CD4-positive, alpha-beta memory T cell (primary cell): ENCODE measurements around the gene MRPL28. TPM values are rescaled to one million over a fixed set of nuclear protein-coding genes. Genes with fewer than 3 reads are reported as not detected.

Source experiments
- CTCF ChIA-PET: fragments of 350-600 bp; sonication (Branson Sonifier 250); formaldehyde crosslinking; loops from one replicate; lab custom pipeline; 2021; ENCODE audit warnings: inconsistent platforms; ENCODE audit not compliant: partially characterized antibody; lab: Charles Lee
- POLR2A ChIA-PET: fragments of 350-600 bp; sonication (Branson Sonifier 250); formaldehyde crosslinking; loops from one replicate; lab custom pipeline; 2021; ENCODE audit not compliant: partially characterized antibody; lab: Charles Lee
- DNase-seq, 5 donors: peaks; one replicate each; pipeline versions ENCODE4 v3.0.0 to v3.0.0-alpha.2; 2020 to 2022; ENCODE audit warnings: mixed read lengths in 1 of 5
- H3K27ac ChIP-seq: one replicate; pipeline ENCODE4 v1.7.0; 2013; ENCODE audit warnings: low read depth, low read length
- H3K27me3 ChIP-seq: 2 replicates; pipeline ENCODE4 v1.7.0; 2013; ENCODE audit warnings: mild to moderate bottlenecking, low read length, moderate library complexity; ENCODE audit not compliant: insufficient read depth
- H3K36me3 ChIP-seq: 2 replicates; pipeline ENCODE4 v1.7.0; 2013; ENCODE audit warnings: mild to moderate bottlenecking, low read length, moderate library complexity; ENCODE audit not compliant: insufficient read depth
- H3K4me1 ChIP-seq: 2 replicates; pipeline ENCODE4 v1.7.0; 2013; ENCODE audit warnings: mild to moderate bottlenecking, low read length, moderate library complexity; ENCODE audit not compliant: insufficient read depth
- H3K4me3 ChIP-seq, 2 donors: one replicate each; pipeline ENCODE4 v1.7.0; 2013; ENCODE audit warnings: low read length in 2 of 2, mild to moderate bottlenecking in 1 of 2
- H3K9me3 ChIP-seq, 2 donors: one replicate each; pipeline ENCODE4 v1.7.0; 2013; ENCODE audit warnings: low read length in 2 of 2, control low read depth in 1 of 2; ENCODE audit not compliant: control insufficient read depth in 1 of 2
- H3K27ac Mint-ChIP-seq, 7 donors: one replicate each; pipeline ENCODE4 v1.8.0; 2020 to 2021; ENCODE audit warnings: mixed read lengths in 7 of 7, mild to moderate bottlenecking in 6 of 7, inconsistent platforms in 3 of 7, moderate library complexity in 3 of 7
- H3K27me3 Mint-ChIP-seq, 2 donors: one replicate each; pipeline ENCODE4 v1.8.0; 2020 to 2021; ENCODE audit warnings: mixed read lengths in 2 of 2
- H3K36me3 Mint-ChIP-seq, 2 donors: one replicate each; pipeline ENCODE4 v1.8.0; 2020 to 2021; ENCODE audit warnings: mixed read lengths in 2 of 2, inconsistent platforms in 1 of 2, mild to moderate bottlenecking in 1 of 2
- H3K4me1 Mint-ChIP-seq, 4 donors: one replicate each; pipeline ENCODE4 v1.8.0; 2020 to 2021; ENCODE audit warnings: mixed read lengths in 4 of 4, mild to moderate bottlenecking in 1 of 4
- H3K4me3 Mint-ChIP-seq, 8 donors: one replicate each; pipeline ENCODE4 v1.8.0; 2020 to 2021; ENCODE audit warnings: mixed read lengths in 8 of 8, mild to moderate bottlenecking in 7 of 8, moderate library complexity in 6 of 8, inconsistent platforms in 3 of 8
- H3K9me3 Mint-ChIP-seq, 8 donors: one replicate each; pipeline ENCODE4 v1.8.0; 2020 to 2021; ENCODE audit warnings: mixed read lengths in 8 of 8, mild to moderate bottlenecking in 5 of 8, inconsistent platforms in 3 of 8, moderate library complexity in 1 of 8
- intact Hi-C: fragments of 100-400 bp; cut with micrococcal nuclease; formaldehyde crosslinking; loops from one replicate; pipeline ENCODE4 v1.15.1; 2023
- polyA plus RNA-seq, 2 donors: library from polyadenylated mRNA; unstranded; fragments of 300-500 nt; fragmentation: Illumina TruSeq; gene quantifications; one replicate each; pipeline ENCODE4 v1.2.3, GENCODE V29; 2021
- total RNA-seq, 2 experiments: library from RNA; stranded (reverse); gene quantifications; one replicate each; pipeline ENCODE4 v1.2.3, GENCODE V29; 2021

The MRPL28 gene
- total and polyA plus RNA-seq, 4 experiments from 2014 or later = 27.9 to 59.2 (median 43.9) TPM

GRCh38 chr16:398561-399339 is 28.4 kb upstream of the MRPL28 start:
- peaks cover 12 to 32% (median 18%) of the 10 kb centered on the region in 4 donors for H3K4me1 Mint-ChIP-seq

GRCh38 chr16:397736-398332 is 27.5 kb upstream of the MRPL28 start:
- Mint-ChIP-seq H3K9me3 (no peaks in the 10 kb centered on the region), H3K4me3 (peak overlapping the region; percentile 45 to 78 (median 68)), H3K27ac (peak overlapping the region in 5 of 7 donors; percentile 13 to 84 (median 48)), H3K27me3 (no peaks in the 10 kb centered on the region), H3K36me3 (peaks cover 0 to 4% of the 10 kb centered on the region in 2 donors), H3K4me1 (peaks cover 12 to 32% (median 18%) of the 10 kb centered on the region in 4 donors)
- DNase-seq = no peak
- Histone ChIP-seq H3K4me1 (peaks cover 20% of the 10 kb centered on the region), H3K9me3 (no peaks in the 10 kb centered on the region), H3K4me3 (no peak overlapping the region), H3K36me3 (no peaks in the 10 kb centered on the region), H3K27me3 (no peaks in the 10 kb centered on the region), H3K27ac (no peak overlapping the region)
- ChIA-PET CTCF (no interaction called here), POLR2A (interaction anchor here (1.0 kb wide), 1 partner anchor 13 kb away, joined by 3 read pairs; no protein-coding TSS in a partner anchor)
- intact Hi-C loops = no loop called here

More at GRCh38 chr16:398561-399339, 28.4 kb upstream of the MRPL28 start:
- Mint-ChIP-seq H3K36me3 (peaks cover 0 to 4% of the 10 kb centered on the region in 2 donors), H3K4me3 (peak overlapping the region; percentile 48 to 77 (median 68)), H3K9me3 (no peaks in the 10 kb centered on the region), H3K27me3 (no peaks in the 10 kb centered on the region), H3K27ac (peak overlapping the region in 5 of 7 donors; percentile 46 to 91 (median 57))
- CTCF ChIA-PET = no interaction called here
- no peak for DNase-seq
- POLR2A ChIA-PET = interaction anchor here (1.0 to 3.8 kb wide), 3 partner anchors 11 to 129 kb away, joined by 3 to 35 read pairs (median 4); partner anchors contain the start of genes CAPN15 and PGAP6
- intact Hi-C loops = no loop called here
- Histone ChIP-seq H3K9me3 (no peaks in the 10 kb centered on the region), H3K4me3 (no peak overlapping the region), H3K27me3 (no peaks in the 10 kb centered on the region), H3K36me3 (no peaks in the 10 kb centered on the region), H3K27ac (no peak overlapping the region), H3K4me1 (peaks cover 20% of the 10 kb centered on the region)

DNA sequence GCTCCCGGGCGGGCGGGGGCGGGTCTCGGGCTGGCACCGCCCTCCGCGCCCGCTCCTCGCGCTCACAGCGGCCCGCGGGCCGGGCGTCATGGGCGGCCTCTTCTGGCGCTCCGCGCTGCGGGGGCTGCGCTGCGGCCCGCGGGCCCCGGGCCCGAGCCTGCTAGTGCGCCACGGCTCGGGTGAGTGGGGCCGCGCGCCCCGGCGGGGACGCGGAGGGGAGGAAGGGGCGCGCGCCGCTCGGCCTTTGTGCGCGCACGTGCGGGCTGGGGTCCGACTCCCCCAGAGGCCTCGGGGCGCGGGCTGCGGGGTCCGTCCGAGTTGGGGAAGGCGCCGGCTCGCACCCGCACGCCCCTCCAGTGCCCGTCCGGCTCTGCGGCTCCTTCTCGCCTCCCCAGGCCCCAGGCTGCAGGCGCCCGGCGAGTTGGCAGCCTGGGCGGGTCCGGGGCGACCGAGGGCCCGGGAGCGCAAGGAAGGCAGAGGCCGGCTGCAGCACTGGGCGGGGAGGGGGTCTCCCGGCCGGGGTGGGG is 26.9 kb upstream of the MRPL28 start, which contains the start of gene NME4:
NME4 (plus strand) TSS at position 65 of the 527 bp plus-strand sequence; CDS start at position 89, 24 bp downstream.
- CTCF ChIA-PET = no interaction called here

DNA sequence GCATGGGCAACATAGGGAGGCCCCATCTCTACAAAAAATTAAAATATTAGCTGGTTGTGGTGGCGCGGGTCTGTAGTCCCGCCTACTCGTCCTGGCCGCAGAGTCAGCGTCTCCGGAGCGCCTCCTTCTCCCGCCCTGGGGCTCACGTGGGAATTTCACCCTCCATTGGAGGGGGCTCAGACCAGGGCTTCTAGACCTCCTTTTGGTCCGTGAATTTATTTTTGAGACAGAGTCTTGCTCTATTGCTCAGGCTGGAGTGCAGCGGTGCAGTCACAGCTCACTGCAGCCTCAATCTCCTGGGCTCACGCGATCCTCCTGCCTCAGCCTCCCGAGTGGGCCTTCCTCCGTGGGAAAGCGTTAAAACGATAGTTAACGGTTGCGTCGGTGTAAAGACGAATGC is 26.3 kb upstream of the MRPL28 start:
- Mint-ChIP-seq H3K27ac (peak overlapping the region; percentile 82 to 92 (median 90)), H3K27me3 (no peaks in the 10 kb centered on the region), H3K9me3 (peaks cover 0 to 2% (median 0%) of the 10 kb centered on the region in 8 donors), H3K4me3 (peak overlapping the region; percentile 86 to 92 (median 89)), H3K36me3 (peaks cover 0 to 4% of the 10 kb centered on the region in 2 donors), H3K4me1 (peaks cover 15 to 39% (median 23%) of the 10 kb centered on the region in 4 donors)
- H3K27me3 ChIP-seq = no peaks in the 10 kb centered on the region
- ChIA-PET CTCF (no interaction called here), POLR2A (interaction anchor here (1.0 to 1.2 kb wide), 2 partner anchors 14 to 299 kb away, joined by 4 read pairs; no protein-coding TSS in a partner anchor)
- no peak for DNase-seq
- no peak overlapping the region for H3K4me3 ChIP-seq
- H3K4me1 ChIP-seq = peaks cover 20% of the 10 kb centered on the region
- H3K36me3 ChIP-seq = no peaks in the 10 kb centered on the region
- no peaks in the 10 kb centered on the region for H3K9me3 ChIP-seq
- intact Hi-C loops = no loop called here
- H3K27ac ChIP-seq = no peak overlapping the region

More for the DNA sequence above, 26.9 kb upstream of the MRPL28 start, which contains the start of gene NME4:
- no peaks in the 10 kb centered on the region for H3K27me3 Mint-ChIP-seq
- peaks cover 12 to 33% (median 18%) of the 10 kb centered on the region in 4 donors for H3K4me1 Mint-ChIP-seq
- intact Hi-C loops = no loop called here
- peaks cover 0 to 4% of the 10 kb centered on the region in 2 donors for H3K36me3 Mint-ChIP-seq
- peak in 3 of 5 donors; percentile 22 to 33 (median 23) for DNase-seq
- H3K4me3 Mint-ChIP-seq = peak within 1 kb of the TSS; percentile 86 to 92 (median 89)
- H3K9me3 Mint-ChIP-seq = no peaks in the 10 kb centered on the region
- peak within 1 kb of the TSS; percentile 84 to 92 (median 90) for H3K27ac Mint-ChIP-seq
- H3K9me3 ChIP-seq = no peaks in the 10 kb centered on the region
- H3K36me3 ChIP-seq = no peaks in the 10 kb centered on the region
- H3K27me3 ChIP-seq = no peaks in the 10 kb centered on the region
- no peak within 1 kb of the TSS for H3K27ac ChIP-seq
- POLR2A ChIA-PET = interaction anchor here (1.0 to 1.2 kb wide), 2 partner anchors 13 to 298 kb away, joined by 3 to 4 read pairs; no protein-coding TSS in a partner anchor
- H3K4me1 ChIP-seq = peaks cover 20% of the 10 kb centered on the region
- peak within 1 kb of the TSS in 1 of 2 donors; percentile 19 for H3K4me3 ChIP-seq

GRCh38 chr16:396199-396598 is 25.9 kb upstream of the MRPL28 start:
- peaks cover 0 to 4% of the 10 kb centered on the region in 2 donors for H3K36me3 Mint-ChIP-seq
- H3K9me3 Mint-ChIP-seq = peaks cover 0 to 2% (median 0%) of the 10 kb centered on the region in 8 donors
- Histone ChIP-seq H3K27ac (no peak overlapping the region), H3K4me3 (no peak overlapping the region), H3K36me3 (no peaks in the 10 kb centered on the region), H3K27me3 (no peaks in the 10 kb centered on the region), H3K9me3 (no peaks in the 10 kb centered on the region), H3K4me1 (peaks cover 20% of the 10 kb centered on the region)
- CTCF ChIA-PET = no interaction called here
- DNase-seq = no peak
- POLR2A ChIA-PET = interaction anchor here (1.0 to 1.2 kb wide), 2 partner anchors 13 to 299 kb away, joined by 4 read pairs; no protein-coding TSS in a partner anchor
- H3K27me3 Mint-ChIP-seq = no peaks in the 10 kb centered on the region
- H3K4me3 Mint-ChIP-seq = peak overlapping the region; percentile 86 to 92 (median 89)
- intact Hi-C loops = no loop called here
- peak overlapping the region in 5 of 7 donors; percentile 42 to 92 (median 87) for H3K27ac Mint-ChIP-seq
- peaks cover 15 to 39% (median 23%) of the 10 kb centered on the region in 4 donors for H3K4me1 Mint-ChIP-seq

DNA sequence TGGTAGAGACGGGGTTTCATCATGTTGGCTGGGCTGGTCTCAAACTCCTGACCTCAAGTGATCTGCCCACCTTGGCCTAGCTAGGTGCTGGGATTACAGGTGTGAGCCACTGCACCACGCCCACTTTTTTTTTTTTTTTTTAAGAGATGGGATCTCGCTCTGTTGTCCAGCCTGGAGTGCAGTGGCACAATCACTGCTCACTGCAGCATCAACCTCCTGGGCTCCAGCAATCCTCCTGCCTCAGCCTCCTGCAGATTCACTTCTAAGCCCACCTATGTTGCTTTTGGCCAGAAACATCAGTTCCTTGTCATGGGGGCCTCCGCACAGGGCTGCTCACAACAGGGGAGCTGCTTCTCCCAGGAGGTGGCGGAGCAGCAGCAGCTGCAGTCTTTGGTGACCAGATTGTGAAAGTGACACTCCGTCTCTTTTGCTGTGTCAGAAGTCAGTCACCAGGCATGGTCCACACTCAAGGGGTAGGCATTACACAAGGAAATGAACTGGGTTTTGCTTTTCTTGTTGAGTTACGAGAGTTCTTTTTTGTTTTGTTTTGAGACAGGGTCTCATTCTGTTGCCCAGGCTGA is 22.2 kb upstream of the MRPL28 start:
- H3K27ac Mint-ChIP-seq = peak overlapping the region in 3 of 7 donors; percentile 36 to 86 (median 61)
- CTCF ChIA-PET = interaction anchor here (1.4 to 2.0 kb wide), 2 partner anchors 8 to 95 kb away, joined by 3 to 7 read pairs; partner anchors contain the start of gene DECR2
- H3K4me3 Mint-ChIP-seq = peak overlapping the region in 1 of 8 donors; percentile 18
- Histone ChIP-seq H3K4me3 (no peak overlapping the region), H3K27me3 (no peaks in the 10 kb centered on the region), H3K36me3 (no peaks in the 10 kb centered on the region), H3K27ac (no peak overlapping the region), H3K9me3 (no peaks in the 10 kb centered on the region), H3K4me1 (peaks cover 8% of the 10 kb centered on the region)
- POLR2A ChIA-PET = interaction anchor here (0.5 to 2.8 kb wide), 3 partner anchors 9 to 41 kb away, joined by 3 to 15 read pairs (median 11); partner anchors contain the start of gene DECR2
- H3K4me1 Mint-ChIP-seq = peaks cover 12 to 16% (median 14%) of the 10 kb centered on the region in 4 donors
- intact Hi-C loops = loop anchor here (1.0 kb wide), 1 partner anchor 276 kb away; the partner anchor contains the start of gene RHOT2
- no peak for DNase-seq
- peaks cover 0 to 2% (median 0%) of the 10 kb centered on the region in 8 donors for H3K9me3 Mint-ChIP-seq
- peaks cover 0 to 2% of the 10 kb centered on the region in 2 donors for H3K36me3 Mint-ChIP-seq
- no peaks in the 10 kb centered on the region for H3K27me3 Mint-ChIP-seq
